Activated B cell treated with CpG ODN at 0.5 μM for 24 hours (primary cell): ENCODE data around the gene AGAP9. TPM values are rescaled to one million over a fixed set of nuclear protein-coding genes. Genes with fewer than 3 reads are reported as not detected.
"Not testable (repeated sequence)": the region's sequence is repeated elsewhere in the genome, so short reads cannot be mapped to it uniquely, and the experiment has no call there.

ENCODE experiments used
- ATAC-seq: fragments of 200-7000 bp; cut with Tn5 transposase; one replicate; pipeline ENCODE4 v1.10.0; 2021; ENCODE audit warnings: low read depth, mild to moderate bottlenecking, moderate library complexity
- CTCF ChIA-PET: fragments of 350-600 bp; sonication (Branson Sonifier 250); formaldehyde crosslinking; loops from one replicate; lab custom pipeline; 2021; ENCODE audit warnings: antibody characterized with exemption; lab: Charles Lee
- POLR2A ChIA-PET: fragments of 350-600 bp; sonication (Branson Sonifier 250); formaldehyde crosslinking; loops from one replicate; lab custom pipeline; 2021; ENCODE audit warnings: antibody characterized with exemption; lab: Charles Lee
- DNase-seq: peaks from one replicate; pipeline ENCODE4 v3.0.0; 2022
- H3K27ac Mint-ChIP-seq: one replicate; pipeline ENCODE4 v1.8.0; 2020; ENCODE audit warnings: mixed read lengths
- H3K27me3 Mint-ChIP-seq: one replicate; pipeline ENCODE4 v1.8.0; 2021; ENCODE audit warnings: mixed read lengths
- H3K36me3 Mint-ChIP-seq: one replicate; pipeline ENCODE4 v1.8.0; 2021; ENCODE audit warnings: low read depth, mixed read lengths
- H3K4me1 Mint-ChIP-seq: one replicate; pipeline ENCODE4 v1.8.0; 2021; ENCODE audit warnings: mixed read lengths
- H3K4me3 Mint-ChIP-seq: one replicate; pipeline ENCODE4 v1.8.0; 2020; ENCODE audit warnings: mild to moderate bottlenecking, mixed read lengths
- H3K9me3 Mint-ChIP-seq: one replicate; pipeline ENCODE4 v1.8.0; 2020; ENCODE audit warnings: mixed read lengths
- intact Hi-C: fragments of 100-400 bp; cut with micrococcal nuclease; formaldehyde crosslinking; loops from one replicate; pipeline ENCODE4 v1.15.1; 2024
- total RNA-seq: library from RNA; stranded (reverse); gene quantifications from 2 replicates; pipeline ENCODE4 v1.2.3, GENCODE V29; 2022
- TF ChIP-seq, protein P1 (sequence below): fragments of 200-600 bp; IDR thresholded peaks from one replicate; pipeline ENCODE4 v1.8.0; 2022; ENCODE audit warnings: antibody characterized with exemption, mild to moderate bottlenecking

Gene AGAP9
- total RNA-seq, 1 donor from 2014 or later = 7.7 TPM

DNA sequence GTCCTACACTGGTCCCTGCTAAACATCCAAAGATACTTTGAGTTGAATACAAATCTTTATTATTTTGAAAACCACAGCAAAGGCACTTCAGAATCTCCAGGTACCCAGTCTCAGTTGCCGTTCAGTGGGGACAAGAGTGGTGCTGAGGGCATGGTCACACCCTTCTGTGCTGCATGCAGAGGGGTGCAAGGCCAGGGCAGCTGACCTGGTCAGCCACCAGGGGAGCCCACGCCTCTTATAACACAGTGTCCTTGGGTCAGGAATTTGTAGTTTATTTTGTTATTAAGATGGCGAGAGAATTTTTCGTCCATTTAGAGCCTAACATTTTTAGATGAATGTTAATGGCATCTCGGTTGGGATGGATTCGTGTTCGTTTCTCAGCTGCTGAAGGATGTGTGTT is 55.5 kb downstream of the AGAP9 start:
- H3K4me3 Mint-ChIP-seq, DNase-seq, CTCF ChIA-PET, H3K4me1 Mint-ChIP-seq, intact Hi-C loops, ATAC-seq, H3K9me3 Mint-ChIP-seq, POLR2A ChIA-PET, H3K27ac Mint-ChIP-seq, H3K36me3 Mint-ChIP-seq, H3K27me3 Mint-ChIP-seq: not testable (repeated sequence)

DNA sequence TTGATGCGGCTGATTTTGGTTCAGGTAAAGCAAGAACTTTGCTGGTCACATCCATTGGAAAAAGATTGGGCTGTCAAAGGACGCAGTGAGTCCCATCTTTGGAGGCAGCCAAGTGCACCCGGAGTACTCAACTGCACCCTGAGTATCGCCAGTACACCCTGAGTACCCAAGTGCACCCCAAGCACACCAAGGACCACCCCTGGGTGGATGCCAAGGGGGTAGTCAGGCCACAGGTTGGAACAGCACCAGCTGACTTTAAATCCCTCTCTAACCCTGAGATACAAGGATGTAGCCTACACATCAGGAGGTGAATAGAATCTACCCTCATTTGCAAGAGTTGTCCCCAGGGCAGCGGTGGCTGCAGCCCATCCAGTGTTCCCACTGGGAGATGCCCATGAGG is 56.0 kb downstream of the AGAP9 start:
- POLR2A ChIA-PET = not testable (repeated sequence)

DNA sequence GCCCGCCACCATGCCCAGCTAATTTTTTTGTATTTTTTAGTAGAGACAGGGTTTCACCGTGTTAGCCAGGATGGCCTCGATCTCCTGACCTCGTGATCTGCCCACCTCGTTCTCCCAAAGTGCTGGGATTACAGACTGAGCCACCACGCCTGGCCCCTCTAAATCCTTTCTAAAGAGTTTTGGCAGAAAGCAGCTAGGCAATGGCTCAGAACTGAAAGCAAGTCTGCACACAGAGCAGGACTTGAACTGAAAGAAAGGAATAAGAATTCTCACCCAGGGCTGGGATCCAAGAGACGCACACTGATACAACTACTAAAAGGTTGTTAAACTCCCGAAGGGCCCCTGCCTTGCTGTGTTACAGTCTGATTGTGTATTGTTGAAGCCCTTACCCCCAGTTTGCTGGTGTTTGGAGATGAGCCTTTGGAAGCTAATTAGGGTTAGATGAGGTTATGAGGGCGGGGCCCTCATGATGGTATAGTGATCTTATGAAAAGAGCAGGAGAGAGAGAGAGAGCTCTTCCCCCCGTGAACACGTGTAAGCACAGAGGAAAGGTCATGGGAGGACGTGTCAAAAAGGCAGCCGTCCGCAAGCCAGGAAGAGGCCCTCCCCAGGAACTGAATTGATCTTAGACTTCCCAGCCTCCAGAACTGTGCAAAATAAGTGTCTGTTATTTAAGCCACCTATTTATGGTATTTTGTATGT is 58.1 kb downstream of the AGAP9 start:
- H3K4me3 Mint-ChIP-seq, H3K36me3 Mint-ChIP-seq, POLR2A ChIA-PET, ATAC-seq, DNase-seq, H3K9me3 Mint-ChIP-seq, intact Hi-C loops, H3K4me1 Mint-ChIP-seq, H3K27me3 Mint-ChIP-seq, H3K27ac Mint-ChIP-seq, CTCF ChIA-PET: not testable (repeated sequence)

More for the DNA sequence above, 56.0 kb downstream of the AGAP9 start:
- CTCF ChIA-PET, intact Hi-C loops, H3K9me3 Mint-ChIP-seq, H3K4me1 Mint-ChIP-seq, DNase-seq, H3K27me3 Mint-ChIP-seq, H3K36me3 Mint-ChIP-seq, H3K4me3 Mint-ChIP-seq, H3K27ac Mint-ChIP-seq, ATAC-seq: not testable (repeated sequence)

DNA sequence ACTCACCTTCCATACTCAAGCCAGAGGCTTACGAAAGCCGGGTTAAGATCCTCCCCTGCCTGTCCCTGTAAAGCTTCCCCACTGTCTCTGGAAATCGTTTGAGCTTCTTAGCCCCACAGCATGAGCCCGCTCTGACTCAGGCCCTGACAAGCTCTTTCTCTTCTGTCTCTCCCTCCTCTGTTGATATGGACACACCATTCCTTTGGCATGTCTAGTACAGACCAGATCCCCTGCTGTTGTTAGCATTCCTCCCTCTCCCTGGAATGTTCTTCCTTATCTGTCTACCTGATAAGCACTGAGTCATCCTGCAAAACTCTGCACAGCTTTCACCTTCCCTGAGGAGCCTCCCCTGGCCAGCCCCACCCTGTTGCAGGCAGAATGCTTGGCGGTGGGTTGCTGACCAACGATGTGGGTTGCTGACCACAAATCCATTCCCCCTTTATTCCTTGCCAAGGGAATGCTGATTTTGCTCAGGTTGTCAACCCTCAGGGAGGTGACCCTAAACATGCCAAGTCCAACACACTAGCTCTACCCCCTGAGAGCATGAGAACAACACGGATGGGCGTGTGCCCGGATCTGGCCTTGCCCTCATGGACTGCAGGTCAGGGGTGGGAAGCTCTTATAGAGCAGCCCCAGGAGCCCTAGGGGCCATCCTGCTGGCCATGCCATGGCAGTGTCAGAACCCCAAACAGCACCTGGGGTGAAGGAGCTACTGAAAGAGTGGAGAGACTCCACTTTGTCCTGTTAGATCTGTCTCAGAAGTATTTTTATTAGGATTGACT is 60.7 kb downstream of the AGAP9 start:
- intact Hi-C loops, H3K27ac Mint-ChIP-seq, POLR2A ChIA-PET, H3K27me3 Mint-ChIP-seq, H3K36me3 Mint-ChIP-seq, ATAC-seq, H3K4me3 Mint-ChIP-seq, CTCF ChIA-PET, H3K4me1 Mint-ChIP-seq, H3K9me3 Mint-ChIP-seq, DNase-seq: not testable (repeated sequence)

DNA sequence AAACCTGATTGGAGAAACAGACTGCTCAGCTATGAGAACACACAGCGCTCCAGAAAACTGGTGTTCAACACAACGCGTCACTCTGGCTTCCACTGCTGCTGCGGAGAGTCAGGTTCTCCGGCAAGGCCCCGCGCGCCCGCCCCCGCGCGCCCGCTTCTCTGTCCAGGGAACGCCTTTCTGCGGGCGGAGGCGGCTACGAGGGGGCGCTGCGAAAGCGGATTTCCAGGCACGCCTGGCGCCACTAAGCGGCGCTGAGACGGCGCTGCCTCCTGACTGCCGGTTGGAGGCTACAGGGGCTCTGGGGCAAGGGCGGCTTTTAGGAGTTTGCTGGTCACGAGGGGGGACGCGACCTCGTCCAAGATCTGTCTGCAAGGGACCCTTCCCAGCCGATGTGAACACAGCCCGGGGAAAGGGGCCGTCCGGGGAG is 62.2 kb downstream of the AGAP9 start:
- H3K27me3 Mint-ChIP-seq, H3K9me3 Mint-ChIP-seq, intact Hi-C loops, H3K27ac Mint-ChIP-seq, DNase-seq, ATAC-seq, H3K36me3 Mint-ChIP-seq, CTCF ChIA-PET, H3K4me1 Mint-ChIP-seq, POLR2A ChIA-PET, H3K4me3 Mint-ChIP-seq: not testable (repeated sequence)

DNA sequence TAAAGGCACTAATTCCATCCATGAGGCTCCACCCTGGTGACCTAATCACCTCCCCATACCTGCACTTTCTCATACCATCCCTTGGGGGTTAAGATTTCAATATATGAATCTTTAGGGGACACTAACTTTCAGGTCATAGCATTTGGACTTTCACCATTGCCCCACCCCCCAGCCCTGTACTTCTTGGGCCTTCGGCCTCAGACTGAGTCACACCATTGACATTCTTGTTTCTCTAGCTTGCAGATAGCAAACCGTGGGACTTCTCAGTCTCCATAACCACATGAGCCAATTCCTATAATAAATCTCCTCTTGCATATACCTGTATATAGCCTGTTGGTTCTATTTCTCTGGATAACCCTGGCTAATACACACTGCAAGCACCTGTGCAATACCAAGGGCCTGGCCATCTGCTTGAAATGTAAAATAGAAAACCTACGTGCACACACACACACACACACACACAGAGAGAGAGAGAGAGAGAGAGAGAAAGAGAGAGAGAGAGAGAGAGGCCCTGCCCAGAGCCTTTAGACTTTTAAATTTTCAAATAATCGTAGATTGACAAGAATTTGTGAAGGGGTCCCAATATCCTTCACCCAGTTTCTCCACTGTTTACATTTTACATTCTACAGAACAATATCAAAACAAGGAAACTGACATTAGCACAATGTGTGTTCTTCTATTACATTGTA is 64.8 kb downstream of the AGAP9 start:
- ChIA-PET POLR2A (no interaction called here), CTCF (no interaction called here)
- DNase-seq (no peak), ATAC-seq (no peak)
- Mint-ChIP-seq H3K27ac (no peak overlapping the region), H3K4me1 (no peaks in the 10 kb centered on the region), H3K4me3 (no peak overlapping the region), H3K27me3 (peaks cover 7% of the 10 kb centered on the region), H3K9me3 (no peaks in the 10 kb centered on the region), H3K36me3 (no peaks in the 10 kb centered on the region)
- TF ChIP-seq, protein P1, sequence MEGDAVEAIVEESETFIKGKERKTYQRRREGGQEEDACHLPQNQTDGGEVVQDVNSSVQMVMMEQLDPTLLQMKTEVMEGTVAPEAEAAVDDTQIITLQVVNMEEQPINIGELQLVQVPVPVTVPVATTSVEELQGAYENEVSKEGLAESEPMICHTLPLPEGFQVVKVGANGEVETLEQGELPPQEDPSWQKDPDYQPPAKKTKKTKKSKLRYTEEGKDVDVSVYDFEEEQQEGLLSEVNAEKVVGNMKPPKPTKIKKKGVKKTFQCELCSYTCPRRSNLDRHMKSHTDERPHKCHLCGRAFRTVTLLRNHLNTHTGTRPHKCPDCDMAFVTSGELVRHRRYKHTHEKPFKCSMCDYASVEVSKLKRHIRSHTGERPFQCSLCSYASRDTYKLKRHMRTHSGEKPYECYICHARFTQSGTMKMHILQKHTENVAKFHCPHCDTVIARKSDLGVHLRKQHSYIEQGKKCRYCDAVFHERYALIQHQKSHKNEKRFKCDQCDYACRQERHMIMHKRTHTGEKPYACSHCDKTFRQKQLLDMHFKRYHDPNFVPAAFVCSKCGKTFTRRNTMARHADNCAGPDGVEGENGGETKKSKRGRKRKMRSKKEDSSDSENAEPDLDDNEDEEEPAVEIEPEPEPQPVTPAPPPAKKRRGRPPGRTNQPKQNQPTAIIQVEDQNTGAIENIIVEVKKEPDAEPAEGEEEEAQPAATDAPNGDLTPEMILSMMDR = no peak
- intact Hi-C loops = no loop called here

DNA sequence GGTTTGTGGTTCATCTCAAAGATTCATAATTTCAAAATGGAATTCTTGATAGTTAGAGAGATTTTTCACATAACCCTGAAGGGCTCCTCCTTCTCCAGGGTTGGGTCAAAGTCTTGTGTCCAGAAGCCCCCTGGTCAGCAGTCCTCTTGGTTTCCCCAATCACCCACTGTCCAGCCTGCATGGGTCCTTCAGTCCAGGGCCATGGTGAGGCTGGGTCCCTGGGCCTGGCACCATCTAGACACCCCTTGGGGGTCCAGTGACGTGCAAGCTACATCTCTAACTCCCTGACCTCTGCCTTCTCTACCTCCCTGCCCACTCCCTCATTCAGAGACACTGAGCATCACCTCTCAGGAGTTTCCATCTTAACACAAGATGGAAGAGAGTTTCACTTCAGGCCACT is 65.6 kb downstream of the AGAP9 start:
- Mint-ChIP-seq H3K36me3 (no peaks in the 10 kb centered on the region), H3K9me3 (no peaks in the 10 kb centered on the region), H3K4me1 (no peaks in the 10 kb centered on the region), H3K27ac (no peak overlapping the region), H3K4me3 (no peak overlapping the region), H3K27me3 (peaks cover 7% of the 10 kb centered on the region)
- intact Hi-C loops = no loop called here
- DNase-seq (no peak), ATAC-seq (no peak)
- TF ChIP-seq, protein P1 = no peak
- ChIA-PET CTCF (no interaction called here), POLR2A (no interaction called here)
